HCT116 (cell line): Measurements from ENCODE around the gene ABCA8. TPM values are rescaled to one million over a fixed set of nuclear protein-coding genes. Genes with fewer than 3 reads are reported as not detected.

ENCODE experiments used
- ATAC-seq: fragments of 200-7000 bp; cut with Tn5 transposase; 2 replicates; pipeline ENCODE4 v1.9.1; 2020; ENCODE audit warnings: mild to moderate bottlenecking, moderate library complexity
- BruUV-seq: library from RNA; stranded (reverse); fragments of 400-500 nt; replicated peaks from 2 replicates; lab custom pipeline; 2021; lab: Mats Ljungman, UMichigan
- CTCF ChIA-PET: fragments of 300-600 bp; sonication (Branson Sonifier 250); formaldehyde crosslinking; loops from one replicate; lab custom pipeline; 2021; ENCODE audit warnings: antibody characterized with exemption; lab: Charles Lee
- POLR2A ChIA-PET: fragments of 300-600, 350-600 bp; sonication (Branson Sonifier 250); formaldehyde crosslinking; loops from one replicate; lab custom pipeline; 2021; ENCODE audit warnings: antibody characterized with exemption; lab: Charles Lee
- RAD21 ChIA-PET, 2 experiments: fragments of 300-600 bp; sonication (Branson Sonifier 250); formaldehyde crosslinking; loops; one replicate each; lab custom pipeline; 2023; ENCODE audit warnings: low total read pairs in 2 of 2; ENCODE audit not compliant: uncharacterized antibody in 2 of 2, unreplicated experiment in 2 of 2, low non-redundant PET in 1 of 2; lab: Charles Lee
- DNase-seq: peaks from one replicate; pipeline ENCODE4 v3.0.0-alpha.2; 2010; ENCODE audit warnings: low read depth, low spot score
- H2AFZ ChIP-seq: fragments of 200-600 bp; shearing (Covaris generic), sonication (generic); 2 replicates; pipeline ENCODE4 v1.6.1; 2017; ENCODE audit warnings: low read depth, mixed run types, mixed read lengths, antibody characterized with exemption, low read length; ENCODE audit not compliant: poor library complexity, severe bottlenecking
- H3K27ac ChIP-seq: 2 replicates; pipeline ENCODE4 v1.5.1; 2012; ENCODE audit warnings: low read depth, low read length
- H3K27me3 ChIP-seq: fragments of 200-600 bp; sonication (generic); 2 replicates; pipeline ENCODE4 v1.6.1; 2016; ENCODE audit warnings: mixed run types, low read length, mixed read lengths; ENCODE audit not compliant: insufficient read depth
- H3K36me3 ChIP-seq, 2 experiments: fragments of 200-500 bp in 1 of 2; fragments of 200-600 bp in 1 of 2; sonication (Bioruptor generic) in 1 of 2; sonication (generic) in 1 of 2; 2 replicates each; pipeline versions ENCODE4 v1.5.1 to v1.6.1; 2014 to 2016; ENCODE audit warnings: low read length in 2 of 2, inconsistent platforms in 1 of 2, mixed read lengths in 1 of 2, mixed run types in 1 of 2; ENCODE audit not compliant: insufficient read depth in 2 of 2, control insufficient read depth in 1 of 2
- H3K4me1 ChIP-seq, 2 experiments: fragments of 200-600 bp in 1 of 2; sonication (generic) in 1 of 2; 2 replicates each; pipeline versions ENCODE4 v1.5.1 to v1.6.1; 2012 to 2017; ENCODE audit warnings: low read length in 2 of 2, inconsistent platforms in 1 of 2, mild to moderate bottlenecking in 1 of 2, mixed read lengths in 1 of 2, mixed run types in 1 of 2, moderate library complexity in 1 of 2; ENCODE audit not compliant: insufficient read depth in 2 of 2, control insufficient read depth in 1 of 2
- H3K4me2 ChIP-seq: fragments of 200-600 bp; sonication (generic); 2 replicates; pipeline ENCODE4 v1.6.1; 2017; ENCODE audit warnings: mixed run types, low read length, mixed read lengths
- H3K4me3 ChIP-seq, 2 experiments: fragments of 200-600 bp in 1 of 2; sonication (generic) in 1 of 2; replicated peaks in 1 of 2; 2 replicates each; pipeline ENCODE4 v1.5.1; 2011 to 2016; ENCODE audit warnings: low read length in 2 of 2, control low read depth in 1 of 2, low read depth in 1 of 2, mild to moderate bottlenecking in 1 of 2, mixed read lengths in 1 of 2, mixed run types in 1 of 2
- H3K79me2 ChIP-seq: fragments of 200-600 bp; sonication (generic); 2 replicates; pipeline ENCODE4 v1.6.1; 2017; ENCODE audit warnings: mild to moderate bottlenecking, mixed run types, low read length, moderate library complexity, mixed read lengths; ENCODE audit not compliant: insufficient read depth
- H3K9ac ChIP-seq: fragments of 200-600 bp; sonication (generic); 2 replicates; pipeline ENCODE4 v1.6.1; 2016; ENCODE audit warnings: low read length, mixed read lengths
- H3K9me2 ChIP-seq: fragments of 200-600 bp; sonication (generic), shearing (Covaris generic); 2 replicates; pipeline ENCODE4 v1.6.1; 2017; ENCODE audit warnings: mixed run types, mild to moderate bottlenecking, moderate library complexity; ENCODE audit not compliant: insufficient read depth
- H3K9me3 ChIP-seq, 2 experiments: fragments of 200-500 bp in 1 of 2; fragments of 200-600 bp in 1 of 2; sonication (Bioruptor generic) in 1 of 2; sonication (generic) in 1 of 2; 2 replicates each; pipeline ENCODE4 v1.6.1; 2014 to 2017; ENCODE audit warnings: low read length in 2 of 2, mixed read lengths in 2 of 2, inconsistent platforms in 1 of 2, low read depth in 1 of 2, mild to moderate bottlenecking in 1 of 2, mixed run types in 1 of 2, moderate library complexity in 1 of 2; ENCODE audit not compliant: control insufficient read depth in 1 of 2, insufficient read depth in 1 of 2
- H4K20me1 ChIP-seq: fragments of 200-600 bp; sonication (generic), shearing (Covaris generic); 2 replicates; pipeline ENCODE4 v1.6.1; 2017; ENCODE audit warnings: mixed run types, mild to moderate bottlenecking, moderate library complexity; ENCODE audit not compliant: insufficient read depth
- CEBPB ChIP-seq: IDR thresholded peaks from 2 replicates; pipeline ENCODE4 v1.6.1; 2012; ENCODE audit warnings: low read depth
- EGR1 ChIP-seq: IDR thresholded peaks from 2 replicates; pipeline ENCODE4 v1.6.1; 2012; ENCODE audit warnings: low read depth
- EZH2phosphoT487 ChIP-seq: fragments of 200-600 bp; IDR thresholded peaks from 2 replicates; pipeline ENCODE4 v1.6.1; 2018; ENCODE audit warnings: antibody characterized with exemption, borderline replicate concordance
- FOSL1 ChIP-seq: IDR thresholded peaks from 2 replicates; pipeline ENCODE4 v1.6.1; 2012; ENCODE audit warnings: low read depth
- JUND ChIP-seq: IDR thresholded peaks from 2 replicates; pipeline ENCODE4 v1.6.1; 2012
- POLR2AphosphoS5 ChIP-seq: IDR thresholded peaks from 2 replicates; pipeline ENCODE4 v1.6.1; 2011; ENCODE audit warnings: mild to moderate bottlenecking, low read depth, low read length, moderate library complexity
- RAD21 ChIP-seq: IDR thresholded peaks from 2 replicates; pipeline ENCODE4 v1.6.1; 2012; ENCODE audit warnings: low read depth, mild to moderate bottlenecking
- SP1 ChIP-seq: IDR thresholded peaks from 2 replicates; pipeline ENCODE4 v1.6.1; 2012; ENCODE audit warnings: low read depth
- SRF ChIP-seq: IDR thresholded peaks from 2 replicates; pipeline ENCODE4 v1.6.1; 2012; ENCODE audit warnings: low read depth
- YY1 ChIP-seq: IDR thresholded peaks from 2 replicates; pipeline ENCODE4 v1.6.1; 2011; ENCODE audit warnings: low read length, low read depth, moderate library complexity, mild to moderate bottlenecking; ENCODE audit not compliant: insufficient replicate concordance; ENCODE audit errors: extremely low read depth
- ZNF274 ChIP-seq: fragments of 200-500 bp; sonication (Bioruptor generic); IDR thresholded peaks from 2 replicates; pipeline ENCODE4 v1.6.1; 2014; ENCODE audit warnings: mild to moderate bottlenecking, low read depth, low read length, inconsistent platforms
- intact Hi-C: fragments of 100-400 bp; cut with micrococcal nuclease; formaldehyde crosslinking; loops from 2 replicates; pipeline ENCODE4 v1.10.0; 2022
- total RNA-seq: library from RNA; stranded (reverse); gene quantifications from one replicate; pipeline ENCODE4 v1.2.1, GENCODE V29; 2021; ENCODE audit not compliant: unreplicated experiment
- TF ChIP-seq, protein P1 (sequence below): IDR thresholded peaks from 2 replicates; pipeline ENCODE4 v1.6.1; 2012
- TF ChIP-seq, protein P2 (sequence below): IDR thresholded peaks from 2 replicates; pipeline ENCODE4 v1.6.1; 2012; ENCODE audit warnings: low read depth
- TF ChIP-seq, protein P3 (sequence below): IDR thresholded peaks from 2 replicates; pipeline ENCODE4 v1.6.1; 2011; ENCODE audit warnings: mild to moderate bottlenecking, low read length, moderate library complexity; ENCODE audit not compliant: insufficient replicate concordance; ENCODE audit errors: extremely low read depth

Gene ABCA8
- total RNA-seq, 1 experiment from 2014 or later: 0.44 TPM

DNA sequence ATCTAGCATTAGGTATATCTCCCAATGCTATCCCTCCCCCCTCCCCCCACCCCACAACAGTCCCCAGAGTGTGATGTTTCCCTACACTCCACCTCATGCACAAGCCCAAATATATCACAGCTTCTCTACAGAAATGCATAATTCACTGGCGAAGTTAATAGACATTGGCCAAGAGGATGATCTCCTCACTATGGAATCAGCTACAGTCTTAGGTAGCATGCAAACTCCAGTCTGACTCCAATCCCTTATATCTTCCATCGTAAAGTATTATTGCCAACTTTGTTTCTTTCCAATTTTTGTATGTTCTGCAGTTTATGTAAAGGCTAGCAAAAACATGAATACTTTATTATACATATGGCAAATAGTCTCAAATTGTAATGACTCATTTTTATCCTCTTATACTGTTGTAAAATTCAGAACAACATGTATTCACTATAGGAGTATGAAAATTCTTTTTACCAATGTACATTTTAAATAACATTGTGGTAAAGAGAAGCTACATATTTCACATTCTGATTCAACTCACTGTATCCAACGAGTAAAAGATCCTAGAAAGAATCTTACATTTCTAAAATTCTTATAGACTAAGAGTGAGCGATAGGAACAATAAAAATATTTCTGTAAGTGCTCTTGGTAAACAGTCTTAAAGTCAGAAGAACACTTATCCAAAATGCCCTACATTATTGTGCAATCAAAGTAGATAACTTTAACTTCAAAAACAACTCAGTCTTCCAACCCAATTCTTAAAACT is 871 bp downstream of the ABCA8 start:
- Histone ChIP-seq H4K20me1 (no peaks in the 10 kb centered on the region), H3K9ac (no peak overlapping the region)
- TF ChIP-seq, protein P1, sequence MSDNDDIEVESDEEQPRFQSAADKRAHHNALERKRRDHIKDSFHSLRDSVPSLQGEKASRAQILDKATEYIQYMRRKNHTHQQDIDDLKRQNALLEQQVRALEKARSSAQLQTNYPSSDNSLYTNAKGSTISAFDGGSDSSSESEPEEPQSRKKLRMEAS: no peak
- no peak for TF ChIP-seq EZH2phosphoT487
- TF ChIP-seq, protein P2, sequence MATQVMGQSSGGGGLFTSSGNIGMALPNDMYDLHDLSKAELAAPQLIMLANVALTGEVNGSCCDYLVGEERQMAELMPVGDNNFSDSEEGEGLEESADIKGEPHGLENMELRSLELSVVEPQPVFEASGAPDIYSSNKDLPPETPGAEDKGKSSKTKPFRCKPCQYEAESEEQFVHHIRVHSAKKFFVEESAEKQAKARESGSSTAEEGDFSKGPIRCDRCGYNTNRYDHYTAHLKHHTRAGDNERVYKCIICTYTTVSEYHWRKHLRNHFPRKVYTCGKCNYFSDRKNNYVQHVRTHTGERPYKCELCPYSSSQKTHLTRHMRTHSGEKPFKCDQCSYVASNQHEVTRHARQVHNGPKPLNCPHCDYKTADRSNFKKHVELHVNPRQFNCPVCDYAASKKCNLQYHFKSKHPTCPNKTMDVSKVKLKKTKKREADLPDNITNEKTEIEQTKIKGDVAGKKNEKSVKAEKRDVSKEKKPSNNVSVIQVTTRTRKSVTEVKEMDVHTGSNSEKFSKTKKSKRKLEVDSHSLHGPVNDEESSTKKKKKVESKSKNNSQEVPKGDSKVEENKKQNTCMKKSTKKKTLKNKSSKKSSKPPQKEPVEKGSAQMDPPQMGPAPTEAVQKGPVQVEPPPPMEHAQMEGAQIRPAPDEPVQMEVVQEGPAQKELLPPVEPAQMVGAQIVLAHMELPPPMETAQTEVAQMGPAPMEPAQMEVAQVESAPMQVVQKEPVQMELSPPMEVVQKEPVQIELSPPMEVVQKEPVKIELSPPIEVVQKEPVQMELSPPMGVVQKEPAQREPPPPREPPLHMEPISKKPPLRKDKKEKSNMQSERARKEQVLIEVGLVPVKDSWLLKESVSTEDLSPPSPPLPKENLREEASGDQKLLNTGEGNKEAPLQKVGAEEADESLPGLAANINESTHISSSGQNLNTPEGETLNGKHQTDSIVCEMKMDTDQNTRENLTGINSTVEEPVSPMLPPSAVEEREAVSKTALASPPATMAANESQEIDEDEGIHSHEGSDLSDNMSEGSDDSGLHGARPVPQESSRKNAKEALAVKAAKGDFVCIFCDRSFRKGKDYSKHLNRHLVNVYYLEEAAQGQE: no peak
- no peak for TF ChIP-seq RAD21
- no peak for TF ChIP-seq SRF
- no peak for TF ChIP-seq POLR2AphosphoS5
- TF ChIP-seq JUND: no peak
- no peak for TF ChIP-seq CEBPB
- no peak for TF ChIP-seq FOSL1
- no peak for TF ChIP-seq SP1
- no peak for TF ChIP-seq YY1
- no peak for TF ChIP-seq ZNF274
- TF ChIP-seq EGR1: no peak
- TF ChIP-seq, protein P3, sequence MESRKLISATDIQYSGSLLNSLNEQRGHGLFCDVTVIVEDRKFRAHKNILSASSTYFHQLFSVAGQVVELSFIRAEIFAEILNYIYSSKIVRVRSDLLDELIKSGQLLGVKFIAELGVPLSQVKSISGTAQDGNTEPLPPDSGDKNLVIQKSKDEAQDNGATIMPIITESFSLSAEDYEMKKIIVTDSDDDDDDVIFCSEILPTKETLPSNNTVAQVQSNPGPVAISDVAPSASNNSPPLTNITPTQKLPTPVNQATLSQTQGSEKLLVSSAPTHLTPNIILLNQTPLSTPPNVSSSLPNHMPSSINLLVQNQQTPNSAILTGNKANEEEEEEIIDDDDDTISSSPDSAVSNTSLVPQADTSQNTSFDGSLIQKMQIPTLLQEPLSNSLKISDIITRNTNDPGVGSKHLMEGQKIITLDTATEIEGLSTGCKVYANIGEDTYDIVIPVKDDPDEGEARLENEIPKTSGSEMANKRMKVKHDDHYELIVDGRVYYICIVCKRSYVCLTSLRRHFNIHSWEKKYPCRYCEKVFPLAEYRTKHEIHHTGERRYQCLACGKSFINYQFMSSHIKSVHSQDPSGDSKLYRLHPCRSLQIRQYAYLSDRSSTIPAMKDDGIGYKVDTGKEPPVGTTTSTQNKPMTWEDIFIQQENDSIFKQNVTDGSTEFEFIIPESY: no peak
- TF ChIP-seq, all 23 proteins: peak for 0
- no peak for ATAC-seq
- ChIA-PET CTCF (no interaction called here), RAD21 (no interaction called here), POLR2A (no interaction called here)
- H2AFZ ChIP-seq: no peak overlapping the region
- H3K4me3 ChIP-seq: no peak overlapping the region
- H3K4me1 ChIP-seq: no peaks in the 10 kb centered on the region
- no peak overlapping the region for H3K27ac ChIP-seq
- BruUV-seq: no TSS peak
- intact Hi-C loops: no loop called here
- H3K9me2 ChIP-seq: no peaks in the 10 kb centered on the region
- H3K27me3 ChIP-seq: no peaks in the 10 kb centered on the region
- H3K4me2 ChIP-seq: no peak overlapping the region
- no peaks in the 10 kb centered on the region for H3K9me3 ChIP-seq
- DNase-seq: no peak
- no peaks in the 10 kb centered on the region for H3K36me3 ChIP-seq
- no peaks in the 10 kb centered on the region for H3K79me2 ChIP-seq
